MM.1S (cell line): Measurements from ENCODE around the gene PTX3.

Experiments
- DNase-seq: peaks from one replicate; pipeline ENCODE4 v3.0.0-alpha.2; 2015
- H2AFZ ChIP-seq: fragments of 300-600 bp; sonication (generic); 2 replicates; pipeline ENCODE4 v1.6.0; 2016; ENCODE audit warnings: antibody characterized with exemption, low read length
- H3F3A ChIP-seq: fragments of 300-600 bp; sonication (generic); 2 replicates; pipeline ENCODE4 v1.6.1; 2016; ENCODE audit warnings: mild to moderate bottlenecking, antibody characterized with exemption, low read length, moderate library complexity, mixed read lengths; ENCODE audit not compliant: insufficient read depth
- H3K27ac ChIP-seq: fragments of 300-600 bp; sonication (generic); 2 replicates; pipeline ENCODE4 v1.5.1; 2016; ENCODE audit warnings: mild to moderate bottlenecking, low read length
- H3K27me3 ChIP-seq: fragments of 300-600 bp; sonication (generic); replicated peaks from 2 replicates; pipeline ENCODE4 v1.6.0; 2016; ENCODE audit warnings: low read length; ENCODE audit not compliant: insufficient read depth
- H3K36me3 ChIP-seq: fragments of 300-600 bp; sonication (generic); replicated peaks from 2 replicates; pipeline ENCODE4 v1.6.1; 2016; ENCODE audit warnings: mild to moderate bottlenecking, low read length, mixed read lengths; ENCODE audit not compliant: insufficient read depth
- H3K4me1 ChIP-seq: fragments of 300-600 bp; sonication (generic); 2 replicates; pipeline ENCODE4 v1.6.1; 2016; ENCODE audit warnings: low read length, mixed read lengths
- H3K4me2 ChIP-seq: fragments of 300-600 bp; sonication (generic); 2 replicates; pipeline ENCODE4 v1.6.0; 2016; ENCODE audit warnings: low read depth, low read length
- H3K4me3 ChIP-seq: fragments of 300-600 bp; sonication (generic); 2 replicates; pipeline ENCODE4 v1.5.1; 2016; ENCODE audit warnings: low read length, mixed read lengths
- H3K79me2 ChIP-seq: fragments of 300-600 bp; sonication (generic); 2 replicates; pipeline ENCODE4 v1.6.1; 2016; ENCODE audit warnings: mixed run types, low read length, mixed read lengths
- H3K9ac ChIP-seq: fragments of 300-600 bp; sonication (generic); 2 replicates; pipeline ENCODE4 v1.6.1; 2016; ENCODE audit warnings: low read length, mixed read lengths
- H3K9me2 ChIP-seq: fragments of 300-600 bp; sonication (generic); replicated peaks from 2 replicates; pipeline ENCODE4 v1.6.1; 2016; ENCODE audit warnings: mild to moderate bottlenecking, low read length, mixed read lengths; ENCODE audit not compliant: insufficient read depth
- H3K9me3 ChIP-seq: fragments of 300-600 bp; sonication (generic); replicated peaks from 2 replicates; pipeline ENCODE4 v1.6.1; 2016; ENCODE audit warnings: mild to moderate bottlenecking, low read length, mixed read lengths; ENCODE audit not compliant: insufficient read depth
- H4K20me1 ChIP-seq: fragments of 300-600 bp; sonication (generic); 2 replicates; pipeline ENCODE4 v1.6.1; 2016; ENCODE audit warnings: mild to moderate bottlenecking, low read length, moderate library complexity, mixed read lengths; ENCODE audit not compliant: insufficient read depth
- CTCF ChIP-seq: fragments of 300-600 bp; sonication (generic); IDR thresholded peaks from 2 replicates; pipeline ENCODE4 v1.5.1; 2016; ENCODE audit warnings: antibody characterized with exemption, low read length, mixed read lengths
- EZH2 ChIP-seq: fragments of 300-600 bp; sonication (generic); optimal IDR thresholded peaks from 2 replicates; pipeline ENCODE3; 2017; ENCODE audit warnings: low read depth, mild to moderate bottlenecking, antibody characterized with exemption, low read length, mixed read lengths
- EZH2phosphoT487 ChIP-seq: fragments of 300-600 bp; sonication (generic); IDR thresholded peaks from 2 replicates; pipeline ENCODE4 v1.6.1; 2018; ENCODE audit warnings: antibody characterized with exemption, low read length

PTX3 gene

GRCh38 chr3:157429708-157430107 lies 6.9 kb upstream of the PTX3 start:
- DNase-seq: peak; percentile 79
- no peaks in the 10 kb centered on the region for H3K9me2 ChIP-seq

GRCh38 chr3:157438194-157438730 lies 1.6 kb downstream of the PTX3 start:
- Histone ChIP-seq H3K4me1 (0 out of 2 replicates have a peak, but pooled peaks cover 3% of the 10 kb centered on the region), H2AFZ (peak overlapping the region; percentile 73), H4K20me1 (no peaks in the 10 kb centered on the region), H3K9ac (no peak overlapping the region), H3K9me3 (no peaks in the 10 kb centered on the region), H3K4me2 (peak overlapping the region; percentile 83), H3K9me2 (no peaks in the 10 kb centered on the region), H3K27ac (no peak overlapping the region), H3K4me3 (peak overlapping the region; percentile 60), H3K79me2 (no peaks in the 10 kb centered on the region), H3K36me3 (no peaks in the 10 kb centered on the region), H3K27me3 (no peaks in the 10 kb centered on the region), H3F3A (no peaks in the 10 kb centered on the region)
- no peak for DNase-seq
- TF ChIP-seq CTCF: no peak

More at GRCh38 chr3:157429708-157430107, 6.9 kb upstream of the PTX3 start:
- H4K20me1 ChIP-seq: no peaks in the 10 kb centered on the region
- no peak overlapping the region for H2AFZ ChIP-seq
- H3K4me1 ChIP-seq: peaks cover 13% of the 10 kb centered on the region
- H3F3A ChIP-seq: no peaks in the 10 kb centered on the region
- no peak overlapping the region for H3K27ac ChIP-seq
- no peak overlapping the region for H3K4me3 ChIP-seq
- TF ChIP-seq CTCF (no peak), EZH2phosphoT487 (no peak), EZH2 (no peak)
- H3K9me3 ChIP-seq: no peaks in the 10 kb centered on the region
- no peak overlapping the region for H3K4me2 ChIP-seq
- no peaks in the 10 kb centered on the region for H3K27me3 ChIP-seq
- H3K36me3 ChIP-seq: no peaks in the 10 kb centered on the region
- no peaks in the 10 kb centered on the region for H3K79me2 ChIP-seq
- no peak overlapping the region for H3K9ac ChIP-seq

GRCh38 chr3:157441102-157441624 lies 4.5 kb downstream of the PTX3 start:
- Histone ChIP-seq H3K27ac (no peak overlapping the region), H3K4me3 (no peak overlapping the region), H3F3A (no peaks in the 10 kb centered on the region), H3K4me1 (0 out of 2 replicates have a peak, but pooled peaks cover 3% of the 10 kb centered on the region), H3K4me2 (no peak overlapping the region), H3K9ac (no peak overlapping the region), H3K36me3 (no peaks in the 10 kb centered on the region), H4K20me1 (no peaks in the 10 kb centered on the region), H2AFZ (no peak overlapping the region), H3K27me3 (no peaks in the 10 kb centered on the region), H3K79me2 (no peaks in the 10 kb centered on the region), H3K9me2 (no peaks in the 10 kb centered on the region), H3K9me3 (no peaks in the 10 kb centered on the region)
- TF ChIP-seq EZH2 (no peak), EZH2phosphoT487 (no peak), CTCF (no peak)
- DNase-seq: no peak
